NCI-H526 treated with DMSO at 0.1 percent for 48 hours (cell line): ENCODE data around the gene CELF5.
"Not testable (repeated sequence)": the region's sequence is repeated elsewhere in the genome, so short reads cannot be mapped to it uniquely, and the experiment has no call there.

ENCODE experiments used
- DNase-seq: peaks from one replicate; lab custom pipeline; 2025; lab: John Stamatoyannopoulos, UW

The CELF5 gene

GRCh38 chr19:3190470-3190770 lies 34.0 kb upstream of the CELF5 start:
- no peak for DNase-seq

- DNase-seq = no peak
These were observed 33.3 kb upstream of the CELF5 start for GRCh38 chr19:3190921-3191805.

GRCh38 chr19:3191806-3192104 lies 32.7 kb upstream of the CELF5 start:
- DNase-seq = not testable (repeated sequence)

- no peak for DNase-seq
These were observed 32.2 kb upstream of the CELF5 start for GRCh38 chr19:3192228-3192635.

GRCh38 chr19:3192684-3193083 lies 31.8 kb upstream of the CELF5 start:
- DNase-seq = no peak

GRCh38 chr19:3193256-3194105 lies 31.0 kb upstream of the CELF5 start:
- no peak for DNase-seq

GRCh38 chr19:3194106-3195087 lies 30.1 kb upstream of the CELF5 start:
- no peak for DNase-seq

- no peak for DNase-seq
These were observed 28.2 kb upstream of the CELF5 start for GRCh38 chr19:3196064-3196932.

GRCh38 chr19:3196933-3197205 lies 27.6 kb upstream of the CELF5 start:
- DNase-seq = no peak

- no peak for DNase-seq
These were observed 25.4 kb upstream of the CELF5 start for GRCh38 chr19:3198901-3199700.

GRCh38 chr19:3201072-3201700 lies 23.3 kb upstream of the CELF5 start:
- DNase-seq = no peak

- no peak for DNase-seq
These were observed 22.6 kb upstream of the CELF5 start for GRCh38 chr19:3201911-3202310.

- no peak for DNase-seq
These were observed 22.1 kb upstream of the CELF5 start for GRCh38 chr19:3202346-3202745.

GRCh38 chr19:3202895-3203294 lies 21.6 kb upstream of the CELF5 start:
- not testable (repeated sequence) for DNase-seq

GRCh38 chr19:3203805-3204645 lies 20.4 kb upstream of the CELF5 start:
- no peak for DNase-seq

GRCh38 chr19:3204646-3205275 lies 19.7 kb upstream of the CELF5 start:
- DNase-seq = no peak

- no peak for DNase-seq
These were observed 18.1 kb upstream of the CELF5 start for GRCh38 chr19:3206216-3206953.
